Sciatic nerve (tissue), 2 donors: ENCODE data around the gene KRT76. TPM values are rescaled to one million over a fixed set of nuclear protein-coding genes. Genes with fewer than 3 reads are reported as not detected.

Experiments
- ATAC-seq: fragments of 200-7000 bp; cut with Tn5 transposase; one replicate; pipeline ENCODE4 v1.9.1; 2020; ENCODE audit warnings: mild to moderate bottlenecking, moderate library complexity
- DNase-seq: peaks from one replicate; pipeline ENCODE4 v3.0.0-alpha.2; 2020; ENCODE audit warnings: low spot score
- intact Hi-C: fragments of 100-400 bp; cut with DNase I; formaldehyde crosslinking; loops from one replicate; pipeline ENCODE4 v1.14.2; 2022
- total RNA-seq: library from RNA; stranded (reverse); fragmentation: NEBNext Ultra II Directional; extraction: Animal tissue kit (Norgen Biotek cat#: 25700); gene quantifications from one replicate; pipeline ENCODE4 v1.2.1, GENCODE V29; 2021
- donor health status: DM: no; HTN: no; CAD: no.
- donor health status: DM: no; HTN: no; CAD: no.

Gene KRT76
- total RNA-seq, 1 donor from 2014 or later = not detected

- ATAC-seq (no peak), DNase-seq (no peak)
- intact Hi-C loops = no loop called here
Measured at GRCh38 chr12:52788192-52788875, 11.2 kb upstream of the KRT76 start.

DNA sequence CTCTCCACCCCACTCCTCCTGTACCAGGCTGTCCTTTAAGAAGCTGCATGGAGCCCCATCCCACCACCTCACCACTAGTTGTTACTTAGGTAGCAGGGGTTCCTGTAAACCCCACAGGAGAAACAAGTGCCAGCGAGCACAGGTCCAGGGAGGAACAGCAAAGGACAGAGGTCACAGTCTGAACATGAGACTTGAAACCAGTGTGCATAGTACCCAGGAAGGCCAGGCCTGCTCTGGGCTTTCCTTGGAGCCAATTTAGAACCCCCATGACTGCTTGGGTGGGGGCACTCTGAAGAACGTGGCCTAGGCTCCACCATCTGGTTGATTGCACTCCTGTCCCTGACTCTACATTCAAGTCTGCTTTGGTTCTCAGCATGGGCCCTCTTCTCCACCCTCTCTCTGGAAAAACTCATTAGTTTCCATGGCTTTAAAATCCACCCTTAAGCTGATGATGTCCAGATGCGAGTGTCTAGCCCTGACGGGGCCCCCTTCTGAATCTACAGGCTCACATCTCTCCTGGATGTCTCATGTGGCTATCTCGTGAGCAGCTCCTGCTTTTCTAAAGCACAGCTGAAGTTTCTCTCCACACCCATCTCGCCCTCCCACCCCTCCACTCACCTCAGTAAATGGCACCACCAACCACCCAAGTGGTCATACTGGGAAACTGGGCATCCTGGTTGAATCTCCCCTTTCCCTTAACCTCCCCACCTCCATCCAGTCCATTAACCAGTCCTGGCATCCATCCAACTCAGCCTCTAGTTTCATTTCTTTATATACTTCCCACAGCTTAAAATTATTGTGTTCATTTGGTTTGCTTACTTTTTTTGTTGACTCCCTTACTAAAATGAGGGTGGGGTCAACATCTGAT lies 10.4 kb upstream of the KRT76 start:
- DNase-seq (no peak), ATAC-seq (no peak)
- intact Hi-C loops = no loop called here

- DNase-seq = no peak
- intact Hi-C loops = no loop called here
- no peak for ATAC-seq
Measured at GRCh38 chr12:52784909-52785308, 7.8 kb upstream of the KRT76 start.

DNA sequence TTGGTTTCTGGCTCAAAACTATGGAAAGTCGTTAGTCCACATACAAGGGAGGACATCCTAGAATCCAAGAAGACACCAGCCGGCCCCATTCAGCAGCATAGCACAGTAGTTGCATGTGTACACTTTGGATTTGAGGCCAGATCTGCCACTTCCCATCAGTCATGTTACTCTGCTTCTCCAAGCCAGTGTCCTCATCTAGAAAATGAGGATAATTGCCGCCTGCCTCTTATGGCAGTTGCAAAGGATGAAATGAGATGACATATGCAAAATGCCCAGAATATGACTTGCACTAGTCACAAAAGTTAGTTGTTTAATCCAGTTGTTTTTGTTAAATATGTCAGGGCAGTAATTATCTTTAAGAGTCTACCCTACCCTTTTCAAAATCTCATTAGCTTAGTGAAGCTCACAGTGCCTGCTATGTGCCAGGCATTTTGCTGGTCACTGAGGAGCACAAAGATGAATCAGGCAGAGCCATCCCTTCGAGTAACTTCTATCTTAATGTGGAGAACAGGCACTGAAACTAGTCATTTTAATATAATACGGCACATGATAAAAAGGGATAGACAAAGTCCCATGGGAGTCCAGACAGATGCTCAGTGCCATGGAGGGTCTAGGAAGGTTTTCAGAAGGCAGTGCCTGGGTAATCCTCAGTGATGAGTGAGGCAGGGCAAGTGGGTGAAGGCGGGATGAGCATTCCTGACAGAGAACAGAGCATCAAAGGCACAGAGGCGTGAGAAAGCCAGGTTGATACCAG lies 6.6 kb upstream of the KRT76 start:
- intact Hi-C loops = no loop called here
- no peak for ATAC-seq
- no peak for DNase-seq

- ATAC-seq (no peak), DNase-seq (no peak)
- intact Hi-C loops = no loop called here
Measured at GRCh38 chr12:52782502-52782901, 5.4 kb upstream of the KRT76 start.

DNA sequence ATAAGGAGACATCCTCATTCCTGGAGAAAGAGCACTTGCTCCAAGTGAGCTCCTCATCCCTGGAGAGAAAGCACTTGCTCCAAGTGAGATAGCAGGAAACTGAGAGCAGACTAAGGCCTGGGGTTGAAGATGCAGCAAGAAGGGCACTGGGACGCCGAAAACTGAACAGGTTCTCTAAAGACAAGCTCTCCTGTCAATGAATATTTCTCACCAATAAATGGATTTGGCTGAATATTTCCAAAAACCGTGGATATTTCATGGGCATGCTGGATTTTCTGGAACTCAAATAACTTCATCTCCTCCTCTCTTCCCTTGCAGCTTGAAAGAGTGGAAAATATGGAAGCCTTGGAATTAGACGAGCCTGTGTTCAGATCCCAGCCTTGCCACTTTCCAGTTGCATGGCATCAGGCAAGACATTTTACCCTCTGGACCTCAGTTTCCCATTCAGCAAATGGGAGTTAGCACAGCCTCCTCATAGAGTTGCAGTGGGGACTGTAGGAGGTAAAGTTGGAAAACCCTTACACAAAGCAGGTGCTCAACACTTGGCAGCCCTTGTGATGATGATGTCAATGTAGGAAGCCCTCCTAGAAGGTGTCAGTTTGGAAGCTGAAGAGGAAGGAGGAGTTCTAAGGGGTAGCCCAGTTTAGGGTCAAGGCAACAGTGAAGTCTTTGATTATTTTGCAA lies 4.4 kb upstream of the KRT76 start:
- no peak for DNase-seq
- intact Hi-C loops = no loop called here
- ATAC-seq = no peak

DNA sequence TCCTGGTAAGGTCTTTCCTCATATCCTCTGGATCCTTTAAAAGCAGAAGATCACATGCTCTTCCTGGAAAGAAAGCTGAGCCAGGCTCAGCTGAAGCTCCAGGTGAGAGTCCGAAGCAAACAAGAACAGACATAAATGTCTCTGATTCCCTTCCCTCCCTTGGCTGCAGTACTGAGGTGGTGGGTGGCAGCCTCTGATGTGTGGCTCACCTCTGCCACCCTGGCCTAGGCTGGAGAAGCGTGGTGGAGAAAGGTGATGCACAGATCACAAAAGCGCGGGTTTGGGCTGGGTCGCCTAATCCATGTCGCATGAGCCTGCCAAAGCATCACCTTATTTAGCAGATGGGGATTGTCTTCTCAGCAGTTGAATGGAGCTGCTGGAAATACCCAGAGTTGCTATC lies 2.8 kb upstream of the KRT76 start:
- DNase-seq (no peak), ATAC-seq (no peak)
- intact Hi-C loops = no loop called here

DNA sequence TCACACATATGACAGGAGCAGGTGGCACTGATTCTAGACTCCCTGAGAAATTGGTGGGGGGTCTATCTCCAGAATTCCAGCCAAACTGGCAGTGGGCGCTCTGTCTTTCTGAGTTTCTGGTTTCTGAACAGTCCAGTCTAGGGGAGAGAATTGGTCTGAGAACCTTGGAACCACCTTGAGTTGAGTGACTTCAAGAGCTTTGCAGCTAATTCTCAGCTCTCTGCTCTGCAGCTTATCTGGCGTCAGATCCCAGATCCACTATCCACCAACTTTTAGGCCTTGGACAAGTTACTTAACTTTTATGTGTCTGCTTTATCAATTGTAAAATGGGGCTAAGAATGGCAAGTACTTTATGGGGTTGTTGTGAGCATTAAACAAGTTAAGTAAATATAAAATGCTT lies 1.7 kb upstream of the KRT76 start:
- ATAC-seq (no peak), DNase-seq (no peak)
- intact Hi-C loops = no loop called here

GRCh38 chr12:52777566-52777965 lies 421 bp upstream of the KRT76 start:
- no peak for ATAC-seq
- no peak for DNase-seq
- intact Hi-C loops = no loop called here

- ATAC-seq = no peak
- intact Hi-C loops = no loop called here
- no peak for DNase-seq
Measured at GRCh38 chr12:52776435-52776834, 710 bp downstream of the KRT76 start.

DNA sequence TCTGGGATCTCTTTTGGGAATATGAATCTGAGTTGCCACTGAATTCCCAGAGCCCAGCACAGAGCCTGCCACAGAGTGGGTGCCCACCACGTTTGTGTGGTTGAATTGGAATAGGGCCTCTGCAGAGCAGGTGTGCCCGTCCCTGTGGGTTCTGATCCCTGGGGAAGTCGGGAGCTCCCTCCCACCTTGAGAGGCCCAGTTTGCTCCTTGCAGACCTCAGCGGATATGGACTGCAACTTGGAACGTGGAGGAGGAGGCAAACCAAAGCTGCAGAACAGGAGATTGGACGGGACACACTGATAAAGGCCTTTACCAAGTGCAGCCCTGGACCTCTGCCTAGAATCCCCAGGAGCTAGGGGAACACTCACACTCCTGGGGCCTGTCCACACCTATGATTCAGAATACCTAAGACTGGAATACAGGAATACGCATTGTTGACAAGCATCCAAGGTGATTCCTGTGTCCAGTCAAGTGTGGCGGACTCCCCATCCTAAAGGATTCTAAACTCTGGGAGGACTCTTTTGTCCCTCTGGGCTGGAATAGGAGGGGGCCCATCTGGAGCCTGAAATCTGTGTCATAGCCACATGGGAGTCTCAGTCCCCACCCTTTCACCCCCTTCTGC lies 2.4 kb downstream of the KRT76 start:
- no peak for ATAC-seq
- intact Hi-C loops = no loop called here
- DNase-seq = no peak

DNA sequence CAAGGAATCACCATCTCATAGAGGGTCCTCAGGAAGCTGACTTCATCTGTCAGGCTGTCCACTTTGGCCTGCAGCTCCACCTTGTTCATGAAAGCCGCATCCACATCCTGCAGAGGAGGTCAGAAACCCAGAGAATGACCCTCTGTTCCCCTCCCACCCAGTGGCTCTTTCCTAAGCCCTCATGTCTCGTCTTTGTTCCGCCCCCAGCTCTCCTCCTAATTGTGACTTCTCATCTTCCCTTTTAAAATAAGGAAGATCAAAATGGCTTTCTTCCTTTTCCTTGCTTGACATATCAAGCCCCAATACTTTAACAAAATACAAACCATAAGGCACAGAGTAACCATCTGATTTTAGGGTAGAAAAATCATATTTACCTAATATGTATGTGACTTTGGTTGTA lies 4.4 kb downstream of the KRT76 start:
- DNase-seq (no peak), ATAC-seq (no peak)
- intact Hi-C loops = no loop called here

GRCh38 chr12:52772188-52772587 lies 5.0 kb downstream of the KRT76 start:
- ATAC-seq = no peak
- intact Hi-C loops = no loop called here
- no peak for DNase-seq

- ATAC-seq (no peak), DNase-seq (no peak)
- intact Hi-C loops = no loop called here
Measured at GRCh38 chr12:52771505-52771904, 5.6 kb downstream of the KRT76 start.

DNA sequence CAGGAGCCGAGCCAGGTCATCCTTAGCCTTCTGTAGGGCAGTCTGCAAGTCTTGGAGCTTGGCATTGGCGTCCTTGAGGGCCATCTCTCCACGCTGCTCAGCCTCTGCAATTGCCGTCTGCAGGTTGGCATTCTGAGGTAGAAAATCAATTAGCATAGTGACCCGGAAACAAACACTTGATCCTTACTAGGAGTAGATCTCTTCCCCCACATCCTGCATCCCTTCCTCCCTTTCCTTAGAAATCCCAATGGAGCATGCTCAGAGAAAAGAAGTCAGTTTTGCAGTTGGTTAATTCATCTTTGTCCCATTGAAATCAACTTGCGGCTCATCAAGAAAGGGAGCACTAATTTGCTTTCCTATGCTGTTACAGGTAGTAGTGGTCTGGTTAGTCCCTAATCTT lies 6.1 kb downstream of the KRT76 start:
- ATAC-seq (no peak), DNase-seq (no peak)
- intact Hi-C loops = no loop called here

DNA sequence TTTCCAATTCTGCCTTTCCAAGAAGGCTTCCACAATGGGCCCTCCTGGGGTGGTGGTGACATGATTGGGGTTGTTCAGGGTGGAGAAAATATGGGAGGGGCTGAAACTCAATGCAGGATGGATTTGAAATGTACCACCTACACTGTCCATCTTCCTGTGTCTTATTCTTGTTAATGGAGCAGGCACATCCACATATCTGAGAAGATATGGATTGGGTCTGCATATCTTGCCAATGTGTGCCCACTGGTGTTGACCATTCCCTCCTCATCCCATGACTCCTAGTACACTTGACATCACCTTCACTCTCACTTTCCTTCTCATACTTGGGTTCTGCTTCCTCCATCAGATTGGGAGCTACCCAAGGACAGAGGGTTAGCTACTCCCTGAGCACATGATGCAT lies 7.2 kb downstream of the KRT76 start:
- no peak for DNase-seq
- ATAC-seq = no peak
- intact Hi-C loops = no loop called here

DNA sequence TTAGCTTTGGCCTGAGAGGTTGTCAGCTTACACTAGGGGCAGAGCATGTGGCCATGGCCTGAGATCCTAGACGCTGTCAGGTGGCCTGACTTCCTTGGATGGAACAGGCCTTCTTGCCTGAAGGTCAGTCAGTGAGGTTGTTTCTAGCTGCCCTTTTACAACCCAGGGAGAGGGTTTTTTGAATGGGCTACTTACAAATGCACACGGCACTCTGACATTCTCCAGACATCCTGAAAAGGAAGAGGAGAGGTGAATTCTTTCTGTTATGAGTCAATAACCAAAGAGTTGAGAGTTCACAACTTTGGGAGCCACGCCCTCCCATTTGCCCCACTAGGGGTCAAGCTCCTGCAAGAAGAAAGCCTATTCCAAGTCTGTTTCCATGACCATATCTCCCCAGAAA lies 7.8 kb downstream of the KRT76 start:
- no peak for ATAC-seq
- DNase-seq = no peak
- intact Hi-C loops = no loop called here

DNA sequence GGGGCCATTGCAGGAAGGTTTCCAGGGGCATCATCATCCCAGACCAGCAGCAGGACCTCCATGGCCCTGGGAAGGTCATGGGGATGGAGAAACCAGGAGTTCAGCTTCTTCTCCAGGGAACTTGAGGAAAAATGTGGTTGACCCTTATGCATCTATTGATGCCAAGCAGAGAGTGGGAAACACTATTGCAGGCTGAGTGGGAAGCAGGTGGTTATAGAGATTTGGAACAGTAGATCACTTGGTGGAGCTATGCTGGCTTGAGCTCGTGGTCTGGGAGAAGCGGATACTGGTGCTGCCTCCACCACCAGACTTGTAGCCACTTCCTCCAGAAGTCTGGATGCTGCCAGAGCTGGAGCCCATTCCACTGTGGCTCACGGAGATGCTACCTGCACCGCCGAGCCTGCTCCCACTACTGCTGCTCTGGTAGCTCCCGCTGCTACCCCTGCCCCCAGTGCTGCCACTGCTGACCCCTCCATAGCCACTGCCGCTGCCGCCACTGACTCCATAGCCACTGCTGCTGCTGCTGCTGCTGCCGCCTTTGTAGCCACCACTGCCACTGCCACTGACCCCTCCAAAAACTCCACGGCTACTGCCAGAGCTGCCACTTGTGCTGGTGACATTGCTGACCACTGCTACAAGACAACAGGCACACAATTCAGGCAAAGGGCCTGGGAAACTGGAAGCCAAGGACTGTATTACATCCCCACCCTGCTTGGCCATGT lies 8.5 kb downstream of the KRT76 start:
- DNase-seq = no peak
- intact Hi-C loops = no loop called here
- no peak for ATAC-seq
